Left kidney (tissue), 2 donors: ENCODE measurements around the gene RPS18. TPM values are rescaled to one million over a fixed set of nuclear protein-coding genes. Genes with fewer than 3 reads are reported as not detected.

ENCODE experiments used
- DNase-seq: peaks from one replicate; pipeline ENCODE4 v3.0.0-alpha.2; 2013
- polyA plus RNA-seq: library from polyadenylated mRNA; unstranded; fragments of 120-200 nt; gene quantifications from one replicate; pipeline ENCODE4 v1.2.1, GENCODE V29; 2013; ENCODE audit not compliant: insufficient read length

Gene RPS18
- polyA plus RNA-seq, 1 donor: 2,698 TPM

DNA sequence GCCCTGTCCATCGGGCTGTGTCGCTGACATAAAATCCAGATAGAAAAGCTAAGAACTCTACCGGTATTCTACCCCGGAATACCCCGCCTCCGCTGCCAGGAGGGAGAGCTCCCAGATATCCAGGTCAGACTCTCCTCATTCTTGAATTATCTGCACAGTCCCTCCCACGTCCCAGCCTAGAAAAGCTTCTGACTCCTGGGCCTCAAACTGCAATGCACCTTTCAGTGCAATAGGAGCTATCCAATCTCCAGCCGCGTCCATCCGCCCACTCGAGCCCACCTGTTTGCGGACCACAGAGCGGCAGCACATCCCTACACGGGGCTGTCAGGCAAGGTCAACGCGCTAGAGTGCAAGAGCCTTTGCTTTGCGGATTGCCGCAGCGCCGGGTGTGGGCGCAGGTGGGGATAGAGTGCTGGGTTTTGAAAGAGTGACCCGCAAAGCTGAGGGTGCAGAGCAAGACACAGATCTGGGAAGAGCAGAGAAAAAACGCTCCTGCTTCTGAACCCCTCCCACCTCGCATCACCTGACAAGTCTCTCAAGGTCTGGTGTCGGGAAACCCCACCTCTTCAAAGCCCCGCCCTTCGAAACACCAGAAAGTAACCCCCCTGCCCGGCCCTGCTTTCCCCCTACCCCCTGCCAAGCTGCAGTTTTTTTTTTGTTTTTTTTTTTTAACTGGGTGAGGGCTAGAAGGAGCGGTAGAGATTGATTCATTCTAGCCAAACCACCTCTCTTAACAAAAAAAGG lies 40.7 kb downstream of the RPS18 start:
- DNase-seq: peak; percentile 51

DNA sequence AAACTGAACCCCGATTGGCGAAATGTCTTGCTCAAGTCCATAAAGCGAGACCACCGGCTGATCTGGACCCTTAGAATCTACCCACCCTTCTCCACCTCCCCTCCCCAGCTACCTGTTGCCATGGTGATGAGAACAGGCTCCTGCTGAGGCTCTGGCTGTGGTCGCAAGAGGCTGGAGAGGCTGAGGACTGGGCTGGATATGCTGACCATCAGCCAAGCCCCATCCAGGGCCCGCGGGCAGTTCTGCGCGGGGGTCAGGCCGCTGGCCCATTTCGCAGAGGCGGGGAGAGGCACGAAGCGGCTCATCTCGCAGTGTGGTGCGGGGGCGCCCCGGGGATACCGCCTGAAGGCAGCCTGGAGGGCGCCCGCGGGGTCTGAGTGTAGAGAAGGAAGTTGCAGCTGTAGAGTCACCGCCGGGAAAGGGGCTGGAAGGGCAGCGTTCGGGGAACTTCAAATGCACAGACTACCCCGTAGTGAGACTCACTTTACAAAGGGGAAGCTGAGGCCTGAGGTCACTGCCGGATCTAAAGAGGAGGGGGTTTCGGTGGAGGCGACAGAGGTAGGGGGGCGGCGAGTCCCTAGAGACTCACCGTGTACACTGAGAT lies 41.3 kb downstream of the RPS18 start:
- DNase-seq: peak; percentile 39

DNA sequence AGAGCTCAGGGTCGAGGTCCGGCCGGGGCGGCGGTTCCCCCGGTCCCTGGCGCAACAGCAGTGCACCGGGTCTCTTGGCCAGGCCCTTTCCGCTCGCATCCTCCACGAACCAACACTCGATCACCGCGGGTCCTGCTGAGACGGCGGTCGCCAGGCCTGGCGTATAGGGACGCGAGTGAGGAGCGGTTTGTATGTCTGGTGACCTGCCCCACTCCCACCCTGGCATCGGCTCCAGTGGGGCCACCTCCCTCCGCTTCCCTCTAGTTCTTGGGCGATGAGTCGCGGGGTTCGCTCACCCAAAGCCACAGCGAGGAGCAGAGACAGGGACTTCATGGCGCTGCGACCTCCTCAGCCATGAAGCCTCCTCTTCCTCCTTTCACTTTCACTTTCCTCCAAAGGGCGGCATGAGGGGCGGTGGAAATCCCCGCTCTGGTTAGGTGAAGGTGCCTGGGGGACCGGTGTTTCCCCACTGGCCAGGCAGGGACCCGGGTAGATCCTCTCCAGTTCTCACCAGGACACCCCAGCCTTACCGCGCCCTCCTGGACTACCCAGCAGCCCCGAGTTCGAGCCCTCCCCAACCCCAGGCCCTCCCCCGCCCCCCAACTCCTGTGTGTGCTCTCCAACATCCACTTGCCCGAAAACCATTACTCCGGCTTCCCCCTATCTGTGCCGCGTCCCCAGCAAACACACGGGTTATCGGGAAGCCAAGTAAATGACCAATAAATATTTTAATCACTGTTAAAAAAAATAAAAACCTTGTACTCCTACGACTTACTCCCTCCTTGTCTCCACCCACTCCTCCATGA lies 42.0 kb downstream of the RPS18 start, which contains the start of gene TAPBP:
TSS of gene TAPBP (minus strand) at position 370 of the 806 bp plus-strand sequence. CDS start at position 333, 37 bp downstream.
- DNase-seq: peak; percentile 57

DNA sequence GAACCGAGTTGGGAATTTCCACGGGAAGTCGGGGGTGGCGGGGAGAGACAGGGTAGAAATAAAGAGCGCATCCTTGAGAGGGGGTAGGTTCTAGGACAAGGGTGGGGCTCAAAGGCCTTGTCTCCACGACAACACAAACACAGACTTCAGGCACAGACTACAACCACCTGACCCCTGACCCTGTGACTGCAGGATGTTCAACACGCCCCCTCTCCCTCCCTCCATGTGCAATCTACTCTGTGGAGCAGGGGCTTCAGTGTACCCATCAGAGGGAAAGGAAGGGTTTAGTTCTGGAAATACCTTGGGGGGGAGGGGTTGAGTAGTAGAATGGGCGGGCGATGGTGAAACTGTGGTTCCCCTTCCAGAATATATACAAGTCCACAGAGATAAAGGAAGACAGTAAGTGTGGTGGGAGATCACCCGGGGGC lies 42.7 kb downstream of the RPS18 start:
- DNase-seq: peak; percentile 67

GRCh38 chr6:33314943-33315792 lies 43.3 kb downstream of the RPS18 start:
- DNase-seq: no peak

DNA sequence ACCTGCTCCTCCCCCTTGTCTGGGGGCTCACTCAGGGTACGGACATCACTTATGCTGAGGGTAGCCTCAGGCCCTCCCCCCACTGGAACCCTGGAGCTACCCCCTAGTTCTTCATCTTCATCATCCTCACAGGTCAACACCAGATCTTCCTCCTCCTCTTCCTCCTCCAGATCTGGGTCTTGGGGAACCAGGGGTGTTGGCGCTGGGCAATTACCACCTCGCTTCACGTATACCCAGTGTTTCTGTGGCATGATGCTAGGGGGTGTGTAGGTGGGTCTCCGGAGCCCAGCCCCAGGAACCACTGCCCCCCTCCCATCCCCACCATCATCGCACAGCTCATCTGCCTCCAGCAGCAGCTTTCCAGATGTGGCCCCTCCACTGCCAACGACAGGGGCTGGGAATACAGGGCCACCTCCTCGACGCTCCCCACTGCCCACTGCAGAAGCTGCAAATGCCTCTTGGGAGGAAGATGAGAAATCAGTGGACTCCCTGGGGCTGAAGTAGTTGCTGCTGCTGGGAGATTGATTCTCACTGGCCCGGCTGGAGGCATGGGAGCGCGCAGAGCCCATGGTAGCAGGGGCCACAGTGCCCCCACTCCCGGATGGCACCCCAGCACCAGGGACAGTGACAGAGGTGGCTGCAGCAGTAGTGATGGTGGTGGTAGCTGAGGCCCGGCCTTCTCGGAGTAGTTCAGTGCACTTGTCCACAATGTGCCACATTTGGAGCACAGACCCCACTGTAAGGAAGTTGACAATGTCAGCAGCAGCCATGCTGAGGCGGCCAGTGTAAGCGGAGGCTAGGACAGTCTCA lies 44.1 kb downstream of the RPS18 start:
- no peak for DNase-seq

DNA sequence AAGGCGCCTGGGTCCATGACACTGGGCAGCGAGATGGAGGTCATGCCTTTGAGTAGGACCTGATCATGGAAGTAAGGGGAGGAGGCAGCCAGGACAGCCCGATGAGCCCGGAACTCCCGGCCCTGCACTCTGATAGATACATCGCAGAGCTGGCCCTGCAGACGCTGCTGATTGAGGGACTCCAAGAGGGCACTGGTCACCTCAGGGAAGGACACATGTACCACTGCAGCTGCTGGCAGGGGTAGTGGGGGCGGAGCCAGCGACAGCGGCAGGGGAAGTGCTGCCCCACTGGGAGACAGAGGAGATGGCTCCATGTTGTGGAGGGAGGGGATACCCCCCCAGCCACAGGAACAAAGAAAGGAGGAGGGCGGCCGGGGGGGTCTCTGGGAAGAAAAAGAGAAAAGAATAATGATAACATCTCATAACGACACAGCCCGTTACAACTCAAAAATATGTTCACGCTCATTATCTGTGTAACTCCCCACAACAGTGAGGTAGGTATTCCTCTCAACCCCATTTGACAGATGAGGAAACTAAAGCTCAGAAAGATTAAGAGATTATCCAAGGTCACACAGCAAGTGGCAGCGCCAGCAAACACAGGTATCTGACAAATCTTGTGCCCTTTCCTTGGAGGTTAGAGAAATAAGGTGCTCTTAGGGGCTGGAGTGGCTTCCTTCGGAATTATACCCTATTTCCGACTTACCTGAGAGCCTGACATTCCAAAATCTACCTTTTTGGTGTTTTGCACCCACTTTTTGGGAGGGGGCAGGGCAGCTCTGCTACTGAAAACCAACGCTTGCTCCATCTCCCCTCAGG lies 44.9 kb downstream of the RPS18 start:
- no peak for DNase-seq

- DNase-seq: no peak
Observed at GRCh38 chr6:33317419-33317668, 45.5 kb downstream of the RPS18 start.

DNA sequence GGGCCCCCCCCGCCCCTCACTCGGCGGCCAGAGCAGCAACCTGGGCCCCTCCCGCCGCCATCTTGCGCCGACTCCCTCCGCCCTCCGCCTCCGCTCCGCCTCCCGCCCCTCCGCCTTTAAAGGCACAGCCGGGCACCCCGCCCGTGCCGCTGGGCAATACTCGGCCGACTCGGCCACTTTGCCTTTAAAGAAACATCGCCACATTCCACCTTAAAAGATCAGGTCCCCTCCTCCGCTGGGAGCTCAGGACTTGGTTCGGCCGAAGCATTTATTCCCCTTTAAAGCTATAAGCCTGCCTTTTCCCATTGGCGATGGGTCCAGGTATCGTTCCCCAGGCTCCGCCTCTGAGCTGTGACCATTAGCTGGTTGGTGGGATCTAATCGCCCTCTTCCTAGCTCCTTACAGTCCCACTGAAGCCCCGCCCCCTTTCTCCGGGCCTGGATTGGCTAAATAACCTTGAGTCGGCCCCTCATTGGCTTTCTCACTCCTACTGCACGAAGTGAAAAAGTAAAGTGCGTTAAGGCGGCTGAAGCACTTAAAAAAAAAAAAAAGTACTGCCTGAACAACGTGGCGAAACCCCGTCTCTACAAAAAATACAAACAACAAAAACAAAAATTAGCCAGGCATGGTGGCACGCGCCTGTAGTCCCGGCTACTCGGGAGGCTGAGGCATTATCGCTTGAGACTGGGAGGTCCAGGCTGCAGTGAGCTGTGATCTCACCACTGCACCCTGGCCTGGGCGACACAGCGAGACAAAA lies 46.0 kb downstream of the RPS18 start, which contains the start of gene ZBTB22:
TSS of gene ZBTB22 (minus strand) at position 76 of the 757 bp plus-strand sequence. CDS start 828 bp downstream, outside the sequence.
- peak; percentile 100 for DNase-seq

DNA sequence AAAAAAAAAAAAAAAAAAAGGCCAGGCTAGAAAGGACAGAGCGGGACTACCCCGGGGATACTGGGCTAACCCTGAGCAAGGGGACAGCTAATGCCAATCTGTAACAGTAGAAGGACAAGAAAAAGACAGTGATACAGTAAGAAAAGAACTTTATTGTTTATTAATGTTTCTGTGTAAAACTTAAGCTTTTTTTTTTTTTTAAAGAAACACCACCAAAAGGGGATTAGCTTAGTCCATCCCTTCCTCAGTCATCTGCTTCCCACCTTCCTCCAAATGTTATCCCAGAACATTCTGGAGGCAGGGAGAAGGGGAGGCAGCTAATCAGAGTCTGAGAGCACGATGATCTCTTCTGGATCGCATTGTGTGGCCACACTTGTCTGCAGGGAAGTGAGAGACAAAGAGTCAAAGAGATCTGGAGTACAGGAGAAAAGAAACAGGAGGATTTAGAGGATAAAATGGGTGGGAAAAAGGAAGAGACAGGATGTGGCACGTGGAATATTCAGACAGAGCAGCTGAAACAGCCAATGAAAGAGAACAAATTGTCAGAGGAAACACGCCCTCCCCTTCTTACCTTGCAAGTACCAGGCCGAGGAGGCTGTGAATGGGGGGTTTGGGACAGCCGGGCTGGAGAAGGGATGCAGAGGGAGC lies 46.7 kb downstream of the RPS18 start:
- no peak for DNase-seq

DNA sequence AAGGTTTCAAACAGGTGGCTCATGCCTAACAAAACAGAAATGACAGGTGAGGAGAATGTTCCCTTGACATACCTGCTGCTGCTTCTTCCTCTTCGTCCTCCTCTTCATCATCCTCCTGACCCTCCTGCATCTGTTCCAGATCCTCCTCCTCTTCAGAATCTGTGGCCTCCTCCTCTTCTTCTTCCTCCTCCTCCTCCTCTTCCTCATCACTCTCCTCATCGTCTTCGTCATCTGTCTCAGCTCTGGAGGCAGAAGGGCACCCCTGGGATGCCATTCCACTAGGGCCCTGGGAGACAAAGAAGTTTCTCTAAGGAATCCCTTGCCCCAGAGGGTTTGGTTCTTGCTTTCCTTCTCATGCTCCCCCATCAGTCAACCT lies 48.1 kb downstream of the RPS18 start:
- DNase-seq: no peak

GRCh38 chr6:33320315-33321181 lies 48.7 kb downstream of the RPS18 start:
- no peak for DNase-seq

DNA sequence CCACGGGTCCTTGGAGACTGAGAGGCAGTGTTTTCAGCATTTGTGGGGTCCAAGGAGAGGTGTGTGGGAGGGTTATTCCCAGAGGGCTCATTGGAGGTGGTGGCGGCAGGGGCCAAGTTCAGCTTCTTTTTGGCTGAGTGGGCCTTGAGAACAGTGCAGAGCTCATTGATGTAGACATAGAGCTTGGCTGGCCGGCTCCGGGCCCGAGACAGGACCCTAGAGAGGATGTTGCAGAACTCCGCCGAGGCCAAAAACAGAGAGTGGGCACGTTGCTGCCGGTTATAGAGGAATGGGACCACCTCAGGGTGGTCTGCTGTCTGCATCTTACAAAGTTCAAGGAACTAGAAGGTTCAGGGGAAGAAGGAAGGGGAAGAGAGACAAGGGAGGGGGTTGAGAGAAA lies 49.4 kb downstream of the RPS18 start:
- DNase-seq: no peak

DNA sequence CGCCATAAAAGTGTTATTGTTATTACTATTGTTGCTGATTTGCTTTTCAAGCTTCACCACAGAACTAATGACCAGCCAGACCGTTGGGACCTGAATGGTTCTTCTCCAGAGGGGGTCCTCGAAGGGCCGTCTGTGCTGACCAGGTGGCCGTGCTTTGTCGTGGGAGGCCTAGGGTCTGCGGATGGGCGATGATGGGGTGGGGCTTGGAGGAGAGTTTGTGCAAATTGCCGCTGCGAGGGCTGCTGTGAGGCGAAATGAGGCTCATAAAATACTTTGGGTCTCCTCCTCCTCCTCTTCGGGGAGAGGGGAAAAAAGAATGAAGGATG lies 51.7 kb downstream of the RPS18 start:
- DNase-seq: no peak

DNA sequence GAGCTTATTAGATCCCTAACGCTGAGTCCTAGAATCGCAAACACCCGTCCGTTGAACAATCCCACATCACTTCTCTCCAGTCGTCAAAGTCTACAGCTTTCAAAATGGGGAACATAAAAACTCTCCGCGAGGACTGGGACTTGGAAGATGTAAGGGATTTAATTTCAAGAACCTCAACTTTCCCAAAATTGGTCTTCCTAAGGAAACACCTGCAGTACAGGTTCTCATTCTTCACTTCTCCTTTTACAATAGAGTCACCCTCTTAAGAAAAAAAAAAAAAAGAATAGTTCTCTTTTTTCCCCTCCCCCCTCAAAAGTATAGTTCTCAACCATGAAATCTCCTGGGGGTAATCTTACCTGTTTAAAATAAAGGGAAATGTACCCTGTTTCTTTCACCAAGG lies 52.2 kb downstream of the RPS18 start:
- DNase-seq: no peak
